AG09309 (cell line): ENCODE results near the gene RASGRP4.

Experiments
- DNase-seq: peaks from one replicate; pipeline ENCODE4 v3.0.0-alpha.2; 2010; ENCODE audit warnings: low read depth
- H3K4me3 ChIP-seq: 2 replicates; pipeline ENCODE4 v1.5.1; 2011; ENCODE audit warnings: mild to moderate bottlenecking, low read depth, low read length, moderate library complexity; ENCODE audit not compliant: control insufficient read depth
- CTCF ChIP-seq: IDR thresholded peaks from 2 replicates; pipeline ENCODE4 v1.5.1; 2011; ENCODE audit warnings: mild to moderate bottlenecking, low read depth, low read length, inconsistent platforms; ENCODE audit not compliant: insufficient read depth, control insufficient read depth; ENCODE audit errors: missing control alignments

RASGRP4 gene

GRCh38 chr19:38467541-38468525 lies 41.8 kb upstream of the RASGRP4 start:
- TF ChIP-seq CTCF, result no peak
- no peak overlapping the region for H3K4me3 ChIP-seq
- DNase-seq, result no peak

- no peak for TF ChIP-seq CTCF
- DNase-seq, result no peak
- no peak overlapping the region for H3K4me3 ChIP-seq
Observed at GRCh38 chr19:38466050-38466449, 40.0 kb upstream of the RASGRP4 start.

GRCh38 chr19:38464421-38465082 lies 38.5 kb upstream of the RASGRP4 start:
- no peak overlapping the region for H3K4me3 ChIP-seq
- DNase-seq, result no peak
- no peak for TF ChIP-seq CTCF

- TF ChIP-seq CTCF, result no peak
- no peak for DNase-seq
- no peak overlapping the region for H3K4me3 ChIP-seq
Observed at GRCh38 chr19:38463365-38463764, 37.3 kb upstream of the RASGRP4 start.

GRCh38 chr19:38458991-38459390 lies 33.0 kb upstream of the RASGRP4 start:
- TF ChIP-seq CTCF, result no peak
- H3K4me3 ChIP-seq, result no peak overlapping the region
- no peak for DNase-seq

GRCh38 chr19:38457690-38458405 lies 31.8 kb upstream of the RASGRP4 start:
- no peak for DNase-seq
- no peak for TF ChIP-seq CTCF
- H3K4me3 ChIP-seq, result no peak overlapping the region
